HL-60 (cell line): ENCODE results near the gene TFF3.

Experiments used
- GABPA ChIP-seq: IDR thresholded peaks from 2 replicates; pipeline ENCODE4 v1.6.1; 2012; ENCODE audit warnings: low read depth
- TF ChIP-seq, protein P1 (sequence below): IDR thresholded peaks from one replicate; pipeline ENCODE4 v1.5.1; 2011; ENCODE audit warnings: low read length, control low read depth, inconsistent platforms; ENCODE audit not compliant: insufficient read depth

DNA sequence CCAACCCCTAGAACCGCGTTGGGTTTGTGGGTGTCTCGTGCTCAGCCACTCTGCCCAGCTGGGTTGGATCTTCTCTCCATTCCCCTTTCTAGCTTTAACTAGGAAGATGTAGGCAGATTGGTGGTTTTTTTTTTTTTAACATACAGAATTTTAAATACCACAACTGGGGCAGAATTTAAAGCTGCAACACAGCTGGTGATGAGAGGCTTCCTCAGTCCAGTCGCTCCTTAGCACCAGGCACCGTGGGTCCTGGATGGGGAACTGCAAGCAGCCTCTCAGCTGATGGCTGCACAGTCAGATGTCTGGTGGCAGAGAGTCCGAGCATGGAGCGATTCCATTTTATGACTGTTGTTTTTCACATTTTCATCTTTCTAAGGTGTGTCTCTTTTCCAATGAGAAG is 18.7 kb downstream of the TFF3 start:
- TF ChIP-seq GABPA: no peak
- TF ChIP-seq, protein P1, sequence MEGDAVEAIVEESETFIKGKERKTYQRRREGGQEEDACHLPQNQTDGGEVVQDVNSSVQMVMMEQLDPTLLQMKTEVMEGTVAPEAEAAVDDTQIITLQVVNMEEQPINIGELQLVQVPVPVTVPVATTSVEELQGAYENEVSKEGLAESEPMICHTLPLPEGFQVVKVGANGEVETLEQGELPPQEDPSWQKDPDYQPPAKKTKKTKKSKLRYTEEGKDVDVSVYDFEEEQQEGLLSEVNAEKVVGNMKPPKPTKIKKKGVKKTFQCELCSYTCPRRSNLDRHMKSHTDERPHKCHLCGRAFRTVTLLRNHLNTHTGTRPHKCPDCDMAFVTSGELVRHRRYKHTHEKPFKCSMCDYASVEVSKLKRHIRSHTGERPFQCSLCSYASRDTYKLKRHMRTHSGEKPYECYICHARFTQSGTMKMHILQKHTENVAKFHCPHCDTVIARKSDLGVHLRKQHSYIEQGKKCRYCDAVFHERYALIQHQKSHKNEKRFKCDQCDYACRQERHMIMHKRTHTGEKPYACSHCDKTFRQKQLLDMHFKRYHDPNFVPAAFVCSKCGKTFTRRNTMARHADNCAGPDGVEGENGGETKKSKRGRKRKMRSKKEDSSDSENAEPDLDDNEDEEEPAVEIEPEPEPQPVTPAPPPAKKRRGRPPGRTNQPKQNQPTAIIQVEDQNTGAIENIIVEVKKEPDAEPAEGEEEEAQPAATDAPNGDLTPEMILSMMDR: no peak
